Measurements from ENCODE around the gene NLRP1.

The NLRP1 gene

DNA sequence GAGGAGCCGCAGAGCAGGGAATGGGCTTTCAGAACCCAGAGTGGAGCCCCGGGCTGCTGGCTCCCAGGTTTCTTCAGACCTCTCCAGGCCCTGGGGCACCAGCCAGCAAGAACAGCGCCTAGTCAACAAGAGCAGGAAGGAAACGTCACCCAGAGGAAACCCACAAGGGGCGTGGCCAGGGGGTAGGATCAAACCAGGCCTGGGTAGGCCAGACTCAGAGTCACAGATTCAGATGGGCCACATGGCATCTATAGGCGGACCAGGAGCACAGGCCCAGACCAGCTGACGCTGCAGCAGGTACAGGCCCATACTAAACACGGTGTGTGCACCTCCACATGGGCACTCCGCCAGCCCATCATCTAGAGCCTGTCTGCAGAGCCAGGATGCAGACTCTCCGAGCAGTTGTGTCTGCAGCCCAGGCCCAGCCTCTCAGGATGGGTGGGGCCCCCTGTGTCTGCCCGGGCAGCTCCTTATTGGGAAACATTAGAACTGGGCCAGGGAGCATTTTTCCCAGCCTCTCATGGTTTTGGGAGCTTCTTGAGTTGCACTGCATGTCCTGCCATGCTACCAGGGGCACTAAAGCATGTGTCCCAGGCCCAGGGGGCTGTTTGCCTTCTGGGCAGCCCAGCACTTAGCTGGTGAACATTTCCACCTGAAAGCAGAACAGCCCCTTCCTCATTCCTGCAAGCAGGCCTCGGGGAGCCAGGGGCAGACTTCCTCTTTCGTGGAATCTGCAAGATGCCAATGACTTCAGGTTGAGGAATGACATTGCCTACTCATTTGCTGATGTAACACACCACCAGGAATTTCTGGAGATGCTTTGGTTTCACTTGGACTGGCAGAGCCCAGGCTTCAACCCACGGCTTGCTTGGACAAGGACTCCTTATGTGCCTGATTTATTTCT, at the start of gene NLRP1:
Gene NLRP1 (minus strand): TSS at position 127 of the 904 bp plus-strand sequence. CDS start 552 bp downstream, outside the sequence.
- no peak for DNase-seq

DNA sequence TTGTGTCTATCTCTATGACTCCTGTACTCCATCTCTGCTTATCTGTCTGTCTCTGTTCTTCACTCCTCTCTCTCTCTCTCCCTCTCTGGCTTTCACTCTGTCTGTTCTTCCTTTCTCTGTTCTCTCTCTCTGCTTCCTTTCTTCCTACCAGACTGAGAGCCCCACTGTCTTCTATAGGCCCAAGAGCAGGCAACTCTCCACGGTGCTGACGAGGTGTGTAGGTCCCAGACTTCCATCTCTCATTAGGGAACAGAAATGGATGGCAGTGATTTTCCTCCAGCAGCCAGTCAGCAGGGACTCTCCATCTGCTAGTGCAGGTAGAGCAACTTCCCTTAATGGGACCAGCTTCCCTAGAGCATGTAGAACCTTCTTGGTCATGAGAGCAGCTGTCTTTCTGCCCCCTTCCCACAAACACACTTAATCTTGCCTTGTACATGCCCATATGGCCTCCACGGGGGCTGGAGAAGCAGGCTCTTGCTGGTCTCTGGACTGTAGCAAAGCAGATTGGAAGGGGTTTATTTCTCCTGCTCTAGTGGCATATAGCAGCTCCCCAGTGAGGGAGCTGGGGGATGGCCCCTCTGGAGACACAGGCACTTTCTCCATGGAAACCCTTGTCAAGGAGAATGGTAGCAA, 47.8 kb upstream of the NLRP1 start:
- no peak for DNase-seq

DNA sequence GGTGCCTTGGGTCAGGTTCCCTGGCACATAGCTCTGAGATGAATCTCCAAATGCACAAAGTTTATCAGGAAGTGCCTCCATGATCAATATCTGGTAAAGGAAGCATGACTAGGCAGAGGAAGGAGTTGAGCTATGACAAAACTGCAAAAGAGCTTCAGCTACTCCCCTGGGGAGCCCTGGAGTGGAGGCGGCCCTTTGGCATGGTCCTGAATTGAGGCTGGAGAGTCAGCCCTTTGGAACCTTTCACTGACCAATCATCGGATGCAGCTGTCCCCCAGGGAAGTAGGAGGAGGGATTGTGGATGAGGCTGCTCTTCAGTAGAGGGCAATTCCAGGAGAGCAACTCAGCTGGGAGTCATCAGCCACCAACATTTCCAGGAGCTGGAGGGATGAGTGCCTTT, 46.1 kb upstream of the NLRP1 start:
- DNase-seq: no peak

DNA sequence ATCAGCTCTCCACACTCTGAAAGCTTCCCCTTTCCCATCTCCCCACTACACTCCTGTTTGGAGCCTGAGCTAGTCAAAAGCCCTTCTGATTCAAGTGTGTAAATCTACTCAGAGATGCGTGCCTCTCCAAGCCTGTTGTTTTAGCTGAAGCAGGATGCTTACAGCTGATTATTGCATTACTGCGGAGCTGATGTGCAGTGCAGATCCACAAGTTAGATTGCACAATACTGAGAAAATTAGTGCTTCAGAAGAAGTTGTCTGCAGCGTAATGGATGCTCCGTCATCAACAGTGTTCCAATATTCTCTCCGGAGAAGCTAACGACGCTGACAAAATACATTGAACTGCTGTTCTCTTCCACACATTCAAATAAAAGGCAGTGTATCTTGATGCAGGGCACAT, 44.8 kb upstream of the NLRP1 start:
- no peak for DNase-seq

DNA sequence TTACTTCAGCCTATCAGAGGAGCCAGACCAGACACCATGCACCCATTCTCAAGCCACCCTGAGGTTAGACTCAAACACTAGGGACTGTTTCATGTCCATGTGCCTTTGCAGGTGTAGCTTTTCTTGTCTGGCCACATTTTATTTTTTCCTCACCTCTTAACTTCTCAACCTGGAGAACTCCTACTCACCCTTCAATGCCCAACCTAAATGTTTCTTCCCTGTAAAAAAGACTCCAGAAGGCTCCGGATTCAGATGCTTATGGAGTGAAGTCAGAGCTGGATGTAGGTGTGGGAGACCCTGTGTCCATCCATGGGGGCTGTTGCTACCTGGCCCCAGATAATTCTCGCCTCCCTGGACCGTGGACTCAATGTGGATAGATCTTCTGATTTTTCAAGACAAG, 44.0 kb upstream of the NLRP1 start:
- DNase-seq: no peak

DNA sequence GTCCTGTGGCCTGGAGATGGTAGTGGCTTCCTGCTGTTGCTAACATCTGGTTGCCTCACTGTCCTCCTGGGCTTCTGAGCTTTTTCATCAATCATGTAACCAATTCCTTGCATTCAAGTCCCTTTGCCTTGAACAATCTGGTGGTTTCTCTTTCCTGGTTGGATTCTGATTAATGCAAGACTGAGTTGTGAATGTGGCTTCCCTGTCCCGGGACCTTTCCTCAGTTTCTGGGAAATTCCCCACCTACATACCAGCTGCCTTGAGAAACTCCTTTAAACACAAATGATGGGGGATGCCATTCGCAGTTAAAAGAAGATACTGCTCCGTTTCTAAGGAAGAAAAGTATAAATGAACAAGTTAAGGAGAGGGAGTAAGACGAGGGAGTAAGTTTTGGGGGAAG, 39.9 kb upstream of the NLRP1 start:
- no peak for DNase-seq

DNA sequence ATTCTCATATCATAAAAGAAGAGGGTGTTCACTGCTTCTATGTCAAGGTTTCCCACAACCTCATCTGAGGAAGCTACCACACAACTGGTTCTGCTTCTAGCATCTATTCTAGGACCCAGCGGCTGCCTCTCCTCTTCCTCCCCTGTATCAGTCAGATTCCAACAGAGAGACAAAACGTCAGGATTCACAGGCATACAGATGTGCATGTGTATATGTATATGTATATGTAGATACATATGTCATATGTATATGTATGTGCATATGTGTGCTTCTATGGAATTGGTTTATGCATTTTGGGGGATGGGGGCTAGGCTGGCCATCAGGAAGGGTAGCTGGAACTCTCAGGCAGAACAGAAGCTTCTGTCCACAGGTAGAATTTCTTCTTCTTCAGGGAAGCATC, 37.4 kb upstream of the NLRP1 start:
- no peak for DNase-seq

DNA sequence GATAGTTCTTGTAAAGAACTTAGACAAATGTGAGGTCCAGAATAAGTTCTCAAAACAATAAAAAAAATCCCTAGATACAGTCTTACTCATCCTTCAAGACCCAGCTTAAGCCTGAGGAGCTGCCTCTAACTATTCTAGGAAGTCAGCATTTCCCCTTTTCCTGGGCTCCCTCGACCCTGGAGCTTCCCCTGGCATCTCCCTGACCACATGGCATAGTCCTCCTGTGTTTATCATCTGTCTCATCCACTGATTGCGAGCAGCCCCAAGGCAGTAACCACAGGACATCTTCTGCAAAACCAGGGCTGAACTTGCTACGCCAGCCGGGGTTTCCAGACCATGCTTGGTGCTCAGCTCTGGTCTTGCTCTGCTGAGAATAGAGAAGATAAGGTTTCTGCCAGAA, 36.7 kb upstream of the NLRP1 start:
- DNase-seq: no peak

DNA sequence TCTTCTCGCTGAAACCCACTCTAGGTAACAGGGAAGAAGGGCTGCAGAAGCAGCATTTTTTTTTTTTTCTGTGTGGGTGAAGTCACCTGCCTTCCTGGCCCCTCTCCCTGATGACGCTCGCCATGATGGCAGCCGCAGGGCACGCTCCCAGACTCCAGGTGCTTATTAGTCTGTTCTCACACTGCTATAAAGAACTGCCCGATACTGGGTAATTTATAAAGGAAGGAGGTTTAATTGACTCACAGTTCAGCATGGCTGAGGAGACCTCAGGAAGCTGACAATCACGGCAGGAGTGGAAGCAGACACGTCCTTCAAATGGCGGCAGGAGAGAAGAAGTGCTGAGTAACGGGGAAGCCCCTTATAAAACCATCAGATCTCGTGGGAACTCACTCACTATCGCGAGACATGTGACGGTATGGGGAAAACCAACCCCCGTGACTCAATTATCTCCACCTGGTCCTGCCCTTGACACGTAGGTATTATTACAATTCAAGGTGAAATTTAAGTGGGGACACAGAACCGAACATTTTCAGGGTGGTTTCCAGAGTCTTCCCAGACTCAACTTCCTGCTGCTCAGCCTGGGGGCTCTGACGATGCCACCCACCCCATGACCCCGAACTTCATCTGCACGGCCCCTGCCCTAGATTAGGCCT, 34.9 kb upstream of the NLRP1 start:
- no peak for DNase-seq

DNA sequence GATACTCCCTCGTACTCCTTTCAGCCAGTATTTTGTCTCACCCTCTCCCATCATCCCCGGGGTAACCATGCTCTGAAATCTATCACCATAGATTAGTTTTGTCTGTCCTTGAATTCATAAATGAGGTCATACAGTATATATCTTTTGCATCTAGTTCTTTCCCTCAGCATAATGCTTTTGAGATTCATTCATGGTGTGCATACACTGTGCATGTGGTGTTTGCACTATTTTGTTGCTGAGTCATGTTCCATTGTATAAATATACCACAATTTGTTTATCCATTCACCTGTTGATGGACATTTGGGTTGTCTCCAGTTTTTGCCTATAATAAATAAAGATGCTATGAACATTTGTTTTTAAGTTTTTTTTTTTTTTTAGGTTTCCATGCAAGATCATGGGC, 34.2 kb upstream of the NLRP1 start:
- no peak for DNase-seq

DNA sequence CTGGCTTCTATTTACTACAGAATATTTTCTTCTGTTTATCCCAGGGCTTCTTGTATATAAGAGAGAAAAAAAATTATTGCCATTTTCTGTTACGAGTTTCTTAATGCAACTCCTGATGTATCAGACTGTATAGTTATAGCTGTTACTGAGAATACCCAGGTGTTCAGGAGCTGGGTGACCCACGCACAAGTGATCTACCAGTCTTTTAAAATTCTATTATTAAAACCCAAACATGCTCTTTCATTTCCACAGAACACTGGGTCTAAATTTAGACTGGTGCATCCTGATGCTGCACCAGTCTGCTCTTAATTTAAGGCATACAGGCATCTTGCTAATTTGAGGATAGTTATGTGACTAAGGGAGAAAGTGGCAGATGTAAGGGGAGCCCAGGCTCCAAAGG, 31.2 kb upstream of the NLRP1 start:
- no peak for DNase-seq

DNA sequence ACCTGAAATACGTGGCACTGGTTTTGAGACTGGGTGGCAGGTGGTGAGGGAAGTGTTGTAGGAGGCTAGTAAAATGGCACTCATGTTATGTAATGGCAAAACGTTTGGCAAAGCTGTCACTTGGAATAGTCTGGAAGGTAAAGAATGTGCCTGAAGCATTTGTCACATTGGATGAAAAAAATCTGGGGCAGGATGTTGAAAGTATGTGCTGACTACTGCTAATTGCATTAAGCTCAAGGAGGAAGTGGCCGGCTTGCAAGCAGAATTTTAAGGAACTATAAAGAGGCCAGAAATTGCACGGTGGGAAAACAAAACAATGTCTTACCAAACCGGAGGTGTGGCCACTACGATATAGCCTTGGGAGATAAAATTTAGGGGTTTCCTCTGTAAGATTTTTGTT, 26.6 kb upstream of the NLRP1 start:
- no peak for DNase-seq

DNA sequence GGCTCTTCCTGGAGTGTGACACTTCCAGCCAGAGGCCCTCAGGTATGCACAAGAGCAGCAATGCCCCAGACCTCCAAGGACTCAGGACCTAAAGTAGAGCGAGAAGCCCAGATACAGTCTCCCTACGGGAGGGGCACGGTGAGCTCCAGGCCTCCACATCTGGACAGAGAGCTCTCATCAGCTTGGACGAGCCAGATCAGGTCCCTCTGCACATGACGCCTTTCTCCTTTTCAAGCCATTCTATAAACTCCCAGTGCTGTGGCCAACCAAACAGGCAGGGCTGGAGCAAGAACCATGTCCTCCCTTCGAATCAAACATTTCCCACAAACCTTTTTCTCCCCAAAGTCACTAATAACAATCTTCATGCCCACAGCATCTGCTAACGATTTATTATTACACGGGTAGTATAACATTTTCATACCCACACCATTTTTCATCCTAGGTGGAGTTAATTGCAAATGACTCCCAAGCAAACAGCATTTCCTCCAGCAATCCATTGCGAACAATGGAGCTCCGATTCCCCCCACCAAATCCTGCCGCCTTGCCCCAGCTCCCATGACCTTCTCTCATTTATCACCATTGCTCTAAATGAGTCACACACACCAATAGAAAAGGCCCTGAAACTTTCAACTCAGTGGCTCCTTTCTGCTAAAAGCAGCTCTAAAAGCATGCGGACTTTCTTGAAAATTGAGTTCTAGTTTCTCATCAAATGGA, 24.2 kb upstream of the NLRP1 start:
- no peak for DNase-seq

DNA sequence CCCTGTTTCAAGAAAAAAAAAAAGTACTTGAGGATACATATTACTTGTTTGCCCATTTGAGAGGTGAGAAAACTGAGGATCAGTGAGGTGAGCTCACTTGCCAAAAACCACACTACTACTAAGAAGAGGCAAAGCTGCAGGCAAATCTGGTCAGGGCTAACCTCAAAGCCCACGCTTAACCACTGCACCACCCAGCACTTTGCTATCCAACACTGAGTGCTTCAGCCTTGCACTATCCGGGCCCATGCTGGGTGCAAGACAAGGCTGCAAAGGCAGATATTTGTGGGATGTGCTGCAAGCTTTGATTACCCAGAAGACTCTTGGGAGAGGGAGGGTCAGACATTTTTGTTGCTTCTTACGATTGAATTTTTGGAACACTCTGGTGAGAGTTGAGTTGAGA, 23.6 kb upstream of the NLRP1 start:
- no peak for DNase-seq

DNA sequence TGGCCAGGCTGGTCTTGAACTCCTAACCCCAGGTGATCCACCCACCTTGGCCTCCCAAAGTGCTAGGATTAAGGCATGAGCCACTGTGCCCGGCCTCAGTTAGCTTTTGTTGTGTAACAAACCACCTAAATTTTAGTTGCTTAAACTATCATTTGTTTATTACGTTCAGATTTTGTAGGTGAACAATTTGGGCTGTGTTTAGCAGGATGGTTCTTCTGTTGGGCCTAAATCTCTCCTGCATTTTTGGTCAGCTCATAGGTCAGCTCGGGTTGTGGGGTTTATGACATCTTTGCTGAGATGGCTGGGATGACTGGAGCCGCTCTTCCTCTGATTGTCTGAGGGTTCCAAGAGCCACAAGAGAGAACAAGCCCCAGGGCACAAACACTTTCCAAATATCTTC, 21.1 kb upstream of the NLRP1 start:
- no peak for DNase-seq

DNA sequence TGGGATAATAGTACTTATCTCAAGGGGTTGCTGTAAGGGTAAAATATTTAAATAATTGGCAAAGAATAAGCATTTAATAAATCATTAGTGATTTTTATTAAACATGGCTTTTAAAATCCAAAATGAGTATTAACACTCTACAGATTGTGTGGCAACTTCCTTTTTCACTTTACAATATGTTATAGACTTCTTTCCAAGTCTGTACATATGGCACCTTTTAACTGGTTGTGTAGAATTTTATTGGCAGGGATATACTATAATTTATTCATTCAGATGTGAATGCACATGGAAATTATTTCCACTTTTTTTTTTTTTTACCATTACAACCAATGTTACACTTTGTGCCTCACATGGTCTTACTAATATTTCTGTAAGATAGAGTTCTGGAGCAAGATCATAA, 15.7 kb upstream of the NLRP1 start:
- no peak for DNase-seq

DNA sequence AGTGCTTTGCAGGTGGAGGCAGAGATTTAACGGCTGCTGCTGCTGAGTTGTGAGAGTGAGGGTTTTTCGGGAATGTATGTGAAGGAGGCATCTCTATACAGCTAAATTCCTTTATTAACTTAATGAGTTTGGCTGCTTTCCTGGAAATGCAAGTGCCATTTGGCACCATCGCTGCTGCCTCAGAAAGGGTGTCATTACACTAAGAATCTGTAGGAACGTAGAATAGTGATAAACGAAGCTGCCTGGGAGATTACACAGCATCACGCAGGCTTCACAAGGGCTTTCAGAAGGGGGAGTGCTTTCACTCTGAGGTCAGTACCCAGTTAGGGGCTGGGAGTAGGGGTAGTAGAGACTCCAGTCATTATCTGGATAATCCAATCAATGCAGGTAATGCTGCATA, 14.1 kb upstream of the NLRP1 start:
- no peak for DNase-seq

DNA sequence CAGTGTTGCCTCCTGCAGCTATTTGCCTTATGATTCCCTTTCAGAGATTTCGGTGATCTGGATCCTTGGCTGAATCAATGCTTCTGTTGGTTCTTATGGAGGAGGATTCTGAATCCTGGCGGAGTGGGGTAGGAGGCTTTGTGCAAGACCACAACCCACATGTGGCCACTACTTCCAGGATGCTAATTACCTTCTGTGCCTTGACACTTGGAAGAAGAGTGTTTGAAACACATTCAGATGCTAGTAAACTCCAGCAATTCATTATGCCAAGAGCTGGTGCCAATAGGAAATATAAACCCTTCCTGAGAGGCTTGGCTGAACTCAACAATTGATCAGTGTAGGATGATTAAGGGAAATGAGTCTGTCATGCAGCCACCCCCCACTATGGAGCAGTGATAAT, 12.1 kb upstream of the NLRP1 start:
- no peak for DNase-seq

DNA sequence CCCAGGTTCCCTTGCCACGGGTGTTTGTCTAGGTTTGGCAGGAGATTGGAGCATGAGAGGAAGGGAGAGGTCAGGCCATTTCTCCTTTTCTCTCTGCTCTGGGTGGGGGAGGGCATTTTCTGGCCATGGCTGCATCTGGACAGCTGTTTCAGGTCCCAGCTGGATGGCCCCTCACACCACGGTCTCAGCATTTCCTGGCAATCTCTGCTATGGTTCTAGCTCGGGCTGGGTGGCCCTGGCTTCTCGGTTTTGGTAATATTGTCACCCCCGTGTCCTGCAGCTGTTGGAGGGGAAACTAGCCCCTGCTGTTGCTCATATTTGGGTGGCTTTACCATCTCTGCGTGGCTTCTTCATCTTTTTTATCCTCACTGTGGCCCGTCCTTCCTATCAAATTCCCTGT, 11.5 kb upstream of the NLRP1 start:
- DNase-seq: no peak

DNA sequence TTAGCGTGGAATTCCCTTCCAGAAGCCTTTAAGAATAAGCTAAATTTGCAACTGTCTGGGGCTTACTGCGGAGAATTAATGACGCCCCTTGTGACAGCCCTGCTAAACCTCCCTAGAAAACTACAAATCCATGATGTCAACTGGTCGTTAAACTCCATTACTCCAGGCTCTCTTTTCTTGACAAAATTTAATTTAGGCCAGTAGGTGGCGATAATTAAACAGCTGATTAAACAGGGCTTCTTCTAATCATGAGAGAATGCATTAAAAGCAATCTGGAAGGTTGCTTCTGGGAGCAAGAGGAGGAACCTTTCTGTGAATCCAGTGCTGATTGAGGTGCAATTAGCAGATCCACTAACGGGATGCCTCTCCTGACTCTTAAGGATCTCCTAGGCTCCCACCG, 8.1 kb upstream of the NLRP1 start:
- peak; percentile 23 for DNase-seq

DNA sequence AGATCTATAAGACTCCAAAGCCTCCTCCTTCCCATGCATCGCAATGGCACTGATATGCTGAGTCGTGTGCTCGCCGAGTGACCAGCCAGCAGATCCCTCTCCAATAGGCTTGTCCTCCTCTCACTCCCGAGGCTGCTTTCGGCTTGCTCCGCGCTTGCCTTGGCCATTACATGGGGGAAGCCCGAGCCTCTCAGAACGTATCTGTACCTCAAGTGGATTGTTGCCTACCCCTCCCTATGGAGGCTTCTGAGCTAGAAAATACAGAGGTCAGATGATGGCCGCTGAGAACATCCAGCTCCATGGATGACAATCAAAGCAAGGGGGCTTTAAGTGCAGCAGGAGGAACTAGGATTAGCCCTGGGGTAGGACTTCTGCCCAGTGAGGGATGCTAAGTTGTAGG, 7.7 kb upstream of the NLRP1 start:
- DNase-seq: no peak

DNA sequence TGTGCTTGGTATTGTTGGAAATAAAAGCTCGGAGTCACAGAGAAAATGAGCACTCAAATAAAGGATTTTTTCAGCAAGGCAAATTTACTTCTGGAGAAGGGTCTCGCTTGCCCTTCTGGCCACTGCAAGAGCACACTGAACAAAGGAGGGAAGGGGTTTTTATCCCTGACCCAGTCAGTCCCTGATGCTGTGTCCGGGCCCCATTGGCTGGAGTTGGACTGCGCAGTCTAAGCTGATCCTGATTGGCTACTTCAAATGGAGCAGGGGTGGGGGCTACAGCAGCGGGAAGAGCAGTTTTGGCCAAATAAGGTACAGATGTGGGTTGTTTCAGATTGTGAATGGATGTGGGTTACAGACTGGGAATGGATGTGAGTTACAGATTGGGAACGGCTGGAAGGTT, 4.3 kb upstream of the NLRP1 start:
- DNase-seq: no peak

DNA sequence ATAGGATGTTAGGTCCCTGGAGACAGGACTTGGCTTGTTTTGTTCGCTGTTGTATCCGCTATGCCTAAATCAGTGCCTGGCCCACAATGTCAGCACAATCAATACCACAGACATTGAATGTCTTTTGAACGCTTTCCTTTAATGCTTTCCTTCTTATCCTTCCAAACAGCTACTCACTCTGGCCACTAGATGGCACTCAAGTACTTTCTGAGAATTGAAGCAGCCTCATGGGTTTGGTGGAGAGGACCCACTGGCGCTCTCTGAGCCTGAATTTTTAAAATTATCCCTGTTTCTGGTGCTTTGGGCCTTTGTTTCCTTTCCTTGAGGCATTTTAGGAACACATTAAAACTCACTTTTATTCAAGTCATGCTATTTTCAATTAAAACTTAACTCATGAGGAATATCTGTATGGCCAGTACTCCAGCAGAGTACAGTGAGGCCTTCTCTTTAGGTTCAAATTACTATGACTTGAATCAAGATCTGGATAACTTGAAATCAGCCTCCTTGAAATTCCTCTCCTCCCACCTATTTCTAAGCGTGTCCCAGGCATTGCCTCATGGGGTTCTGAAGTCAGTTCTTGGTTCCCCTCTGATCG, 3.2 kb upstream of the NLRP1 start:
- DNase-seq: no peak

All from NCI-H1417 treated with DMSO at 0.1 percent for 48 hours (cell line).